HG03159 (cell line): Measurements from ENCODE around the gene SRRM1.
"Not testable (repeated sequence)": the region's sequence is repeated elsewhere in the genome, so short reads cannot be mapped to it uniquely, and the experiment has no call there.

ENCODE experiments used
- ATAC-seq: cut with Tn5 transposase; IDR thresholded peaks from one replicate; pipeline ENCODE4 v1.9.1; 2021; ENCODE audit warnings: mild to moderate bottlenecking, moderate library complexity; ENCODE audit not compliant: unreplicated experiment

The SRRM1 gene

DNA sequence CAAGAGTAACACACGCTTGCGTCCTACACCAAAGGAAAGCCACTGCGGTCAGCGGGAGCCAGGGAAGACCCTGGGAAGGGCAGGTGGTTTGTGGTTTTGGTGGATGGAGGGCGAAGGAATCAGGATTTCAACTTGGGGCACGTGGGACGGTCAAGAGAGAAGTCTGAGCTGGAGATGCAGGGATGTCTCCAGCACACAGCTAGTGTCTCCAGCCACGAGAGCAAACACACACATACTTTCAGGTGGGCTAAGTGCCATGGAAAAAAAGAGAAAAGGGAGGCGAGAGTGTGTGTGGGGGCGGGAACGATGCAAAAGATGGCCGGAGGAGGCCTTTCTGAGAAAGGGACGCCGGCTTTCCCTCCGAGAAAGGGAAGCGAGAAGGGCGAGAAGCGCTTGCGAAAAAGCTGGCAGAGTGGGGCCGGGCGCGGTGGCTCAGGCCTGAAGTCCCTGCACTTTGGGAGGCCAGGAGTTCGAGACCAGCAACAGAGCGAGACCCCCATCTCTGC is 1.4 kb upstream of the SRRM1 start:
- no peak for ATAC-seq

- peak; percentile 10 for ATAC-seq
Measured at GRCh38 chr1:24643363-24644099, 429 bp downstream of the SRRM1 start.

GRCh38 chr1:24644100-24644384 is 940 bp downstream of the SRRM1 start:
- ATAC-seq, result no peak

DNA sequence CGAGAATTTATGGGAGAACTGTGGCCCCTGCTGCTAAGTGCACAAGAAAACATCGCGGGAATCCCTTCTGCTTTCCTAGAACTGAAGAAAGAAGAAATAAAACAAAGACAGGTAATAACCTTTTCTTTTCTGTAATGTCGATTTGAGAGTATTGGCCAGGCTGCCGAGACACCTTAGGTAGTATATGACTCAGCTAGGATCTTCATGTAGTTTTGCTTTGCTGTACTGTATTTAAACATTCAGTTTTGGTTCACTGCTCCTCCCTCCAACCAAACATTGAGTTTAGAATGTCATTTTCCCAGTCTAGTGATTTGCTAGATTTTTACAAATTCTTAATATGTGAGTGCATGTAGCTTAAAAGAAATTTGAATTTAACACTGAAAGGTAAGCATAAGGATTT is 5.8 kb downstream of the SRRM1 start:
- ATAC-seq, result no peak

- ATAC-seq, result no peak
Measured at GRCh38 chr1:24652382-24652781, 9.3 kb downstream of the SRRM1 start.

GRCh38 chr1:24654010-24654409 is 10.9 kb downstream of the SRRM1 start:
- ATAC-seq, result no peak

GRCh38 chr1:24656046-24656445 is 12.9 kb downstream of the SRRM1 start:
- ATAC-seq, result no peak

DNA sequence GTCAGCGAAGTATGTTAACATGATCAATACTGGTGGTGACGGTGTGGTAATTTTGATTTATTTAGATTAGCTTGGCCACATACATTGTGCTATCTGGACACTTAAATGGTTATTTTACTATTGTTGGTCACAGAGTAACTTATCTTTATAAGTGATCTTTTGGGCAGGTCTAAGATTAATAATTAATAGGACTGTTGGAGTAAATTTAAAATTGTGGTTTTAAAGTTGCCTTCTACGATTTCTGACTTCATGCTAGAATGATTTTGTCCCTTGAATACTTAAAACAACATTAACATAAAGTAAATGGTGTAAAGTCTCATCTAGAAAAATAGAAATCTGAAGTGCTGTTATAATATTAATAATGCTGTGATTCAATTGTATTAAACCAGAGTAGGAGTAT is 14.7 kb downstream of the SRRM1 start:
- no peak for ATAC-seq

GRCh38 chr1:24659166-24659904 is 16.2 kb downstream of the SRRM1 start:
- ATAC-seq, result no peak

DNA sequence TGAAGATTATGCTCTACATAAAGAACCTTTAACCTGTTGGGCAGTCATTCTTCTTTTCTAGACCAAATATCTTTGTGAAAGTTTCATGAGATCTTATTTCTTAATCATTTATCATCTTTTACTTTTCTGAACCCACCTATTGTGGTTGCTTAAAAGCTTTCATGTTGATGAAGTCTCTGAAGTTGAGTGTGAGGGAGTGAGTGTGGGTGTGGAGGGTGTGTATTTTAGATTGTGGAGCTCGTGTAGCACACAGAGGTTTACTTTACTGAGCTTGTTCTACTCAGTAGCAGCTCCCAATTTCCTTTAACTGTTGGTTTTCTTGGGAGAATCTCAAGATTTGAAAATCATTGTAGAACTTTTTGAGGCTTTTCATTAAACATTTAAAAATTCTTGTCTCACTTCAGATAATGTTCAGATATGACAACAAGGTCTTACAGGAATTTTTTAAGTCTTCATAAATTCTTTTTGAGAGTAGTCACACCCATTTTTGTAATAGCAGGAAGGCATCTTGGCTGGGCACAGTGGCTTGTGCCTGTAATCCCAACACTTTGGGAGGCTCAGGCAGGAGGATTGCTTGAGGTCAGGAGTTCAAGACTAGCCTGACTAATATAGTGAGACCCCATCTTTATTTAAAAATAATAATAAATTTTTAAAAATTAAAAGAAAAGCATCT is 17.0 kb downstream of the SRRM1 start:
- no peak for ATAC-seq

- no peak for ATAC-seq
Measured at GRCh38 chr1:24664507-24665033, 21.5 kb downstream of the SRRM1 start.

GRCh38 chr1:24666794-24667193 is 23.7 kb downstream of the SRRM1 start:
- ATAC-seq, result no peak

- not testable (repeated sequence) for ATAC-seq
Measured at GRCh38 chr1:24671372-24671771, 28.3 kb downstream of the SRRM1 start.

DNA sequence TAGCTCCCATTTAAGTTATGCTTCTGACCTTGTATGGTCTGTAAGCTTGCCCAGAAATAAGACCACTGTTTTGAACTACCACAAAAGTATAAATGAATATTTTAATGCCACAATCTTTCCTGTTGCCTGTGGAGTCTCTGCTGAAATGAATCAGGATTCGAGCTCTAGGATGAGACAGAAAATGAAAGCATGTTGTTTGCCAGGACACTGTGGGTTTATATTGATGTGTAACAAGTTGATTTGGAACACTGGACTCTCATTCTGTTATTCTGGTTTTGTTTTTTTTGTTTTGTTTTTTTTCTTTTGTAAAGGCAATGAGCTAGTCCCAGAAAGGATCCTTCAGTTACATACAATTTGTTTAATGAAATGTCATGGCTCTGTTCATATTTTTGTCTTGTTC is 29.6 kb downstream of the SRRM1 start:
- not testable (repeated sequence) for ATAC-seq

DNA sequence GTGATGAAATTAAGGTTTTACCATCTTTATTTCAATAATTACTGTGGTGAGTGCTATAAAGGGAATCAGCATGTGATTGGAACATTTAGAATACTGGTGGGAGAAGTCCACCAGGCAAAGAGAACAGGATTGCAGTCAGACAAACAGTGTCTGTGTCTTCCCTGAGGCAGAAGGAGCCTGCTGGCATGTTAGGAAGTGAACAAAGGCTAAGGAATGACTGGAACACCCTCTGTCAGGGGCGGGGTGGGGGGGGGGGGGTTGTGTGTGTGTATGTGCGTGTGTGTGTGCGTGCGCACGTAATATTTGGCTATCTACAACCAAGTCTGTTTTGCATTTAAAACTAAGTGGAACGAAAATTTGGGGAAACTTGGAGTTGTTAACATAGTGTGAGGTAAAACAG is 30.2 kb downstream of the SRRM1 start:
- ATAC-seq, result no peak

- ATAC-seq, result not testable (repeated sequence)
Measured at GRCh38 chr1:24678421-24678820, 35.3 kb downstream of the SRRM1 start.

GRCh38 chr1:24679725-24680124 is 36.6 kb downstream of the SRRM1 start:
- no peak for ATAC-seq

DNA sequence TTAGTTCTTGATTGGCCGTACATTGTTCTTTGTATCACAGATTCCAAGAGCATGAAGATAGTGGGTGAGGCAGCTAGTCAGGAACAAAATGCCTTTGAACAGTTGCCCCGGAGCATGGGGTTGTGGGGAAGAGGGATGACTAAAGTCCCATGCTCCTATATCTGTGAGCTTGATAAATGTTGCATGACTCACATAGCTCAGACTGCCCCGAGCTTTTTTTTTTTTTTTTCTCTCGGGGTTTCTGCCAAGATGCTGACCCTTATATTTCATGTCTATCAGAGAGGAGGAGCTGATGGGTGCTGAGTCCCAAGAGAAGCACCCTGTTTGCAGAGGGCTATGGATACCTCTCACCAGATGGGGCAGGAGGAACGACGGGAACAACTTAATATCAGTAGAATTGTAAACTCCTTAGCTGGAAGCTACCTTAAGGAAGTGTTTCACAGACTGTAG is 40.6 kb downstream of the SRRM1 start:
- ATAC-seq, result no peak

DNA sequence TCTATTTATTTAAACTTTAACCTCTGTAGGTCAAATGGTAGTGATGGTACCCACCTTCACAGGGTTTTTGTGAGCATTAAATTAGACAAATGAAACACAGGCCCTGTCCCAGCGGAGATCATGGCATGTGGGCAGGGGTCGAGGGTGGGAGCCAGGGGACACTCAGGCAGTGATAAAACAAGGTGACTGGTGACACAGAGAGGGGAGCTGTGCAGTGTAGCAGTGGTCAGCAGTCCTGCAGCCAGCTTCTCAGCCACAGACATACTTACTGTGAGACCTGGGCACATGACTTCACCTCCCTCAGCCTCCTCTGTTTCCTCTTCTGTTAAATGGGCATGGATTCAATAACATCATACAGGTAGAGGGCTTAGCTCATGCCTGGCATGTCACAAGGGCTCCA is 44.9 kb downstream of the SRRM1 start:
- no peak for ATAC-seq

GRCh38 chr1:24688621-24689195 is 45.6 kb downstream of the SRRM1 start:
- no peak for ATAC-seq

GRCh38 chr1:24691051-24691450 is 47.9 kb downstream of the SRRM1 start:
- ATAC-seq, result no peak
